ENCODE data around the gene KDSR. TPM values are rescaled to one million over a fixed set of nuclear protein-coding genes. Genes with fewer than 3 reads are reported as not detected.
A peak's percentile ranks its signal among the peaks of the same experiment; 100 is the strongest.

KDSR gene
- total RNA-seq, 1 donor from 2014 or later: 83.5 TPM

- Mint-ChIP-seq H3K4me1 (ENCODE audit: low read depth) (no peaks in the 10 kb centered on the region), H3K9me3 (no peaks in the 10 kb centered on the region), H3K36me3 (ENCODE audit: low read depth) (peaks cover 36% of the 10 kb centered on the region), H3K27me3 (ENCODE audit: insufficient read depth) (no peaks in the 10 kb centered on the region), H3K4me3 (no peak overlapping the region), H3K27ac (no peak overlapping the region)
- DNase-seq (ENCODE audit: low spot score): no peak
- intact Hi-C loops (cut with micrococcal nuclease): no loop called here
Measured at GRCh38 chr18:63356272-63356896, 10.6 kb downstream of the KDSR start.

DNA sequence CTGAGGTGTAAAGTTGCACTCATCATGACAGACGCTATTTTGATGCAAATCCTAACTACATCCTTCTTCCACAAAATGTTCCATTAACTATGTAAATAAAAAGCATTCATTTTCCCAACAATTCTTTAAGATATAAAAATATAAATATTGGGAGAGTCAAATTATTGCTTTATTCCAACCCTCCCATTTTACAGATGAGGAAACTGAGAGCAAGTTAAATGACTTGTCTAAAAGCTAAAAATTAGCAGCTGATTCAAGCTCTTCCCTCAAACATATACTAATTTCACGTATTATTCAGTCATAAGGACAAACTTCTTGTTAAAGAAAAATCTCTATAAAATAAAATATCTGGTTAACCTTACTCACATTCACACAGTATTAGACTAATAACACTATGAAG, 16.8 kb downstream of the KDSR start:
- Mint-ChIP-seq H3K27me3 (ENCODE audit: insufficient read depth) (no peaks in the 10 kb centered on the region), H3K27ac (no peak overlapping the region), H3K4me3 (no peak overlapping the region), H3K9me3 (no peaks in the 10 kb centered on the region), H3K36me3 (ENCODE audit: low read depth) (peaks cover 51% of the 10 kb centered on the region), H3K4me1 (ENCODE audit: low read depth) (no peaks in the 10 kb centered on the region)
- intact Hi-C loops (cut with micrococcal nuclease): no loop called here
- no peak for DNase-seq (ENCODE audit: low spot score)

GRCh38 chr18:63348508-63349136, 18.4 kb downstream of the KDSR start:
- no peaks in the 10 kb centered on the region for H3K27me3 Mint-ChIP-seq (ENCODE audit: insufficient read depth)
- intact Hi-C loops (cut with micrococcal nuclease): no loop called here
- no peaks in the 10 kb centered on the region for H3K4me1 Mint-ChIP-seq (ENCODE audit: low read depth)
- peaks cover 50% of the 10 kb centered on the region for H3K36me3 Mint-ChIP-seq (ENCODE audit: low read depth)
- no peak for DNase-seq (ENCODE audit: low spot score)
- no peak overlapping the region for H3K27ac Mint-ChIP-seq
- no peak overlapping the region for H3K4me3 Mint-ChIP-seq
- no peaks in the 10 kb centered on the region for H3K9me3 Mint-ChIP-seq

GRCh38 chr18:63346480-63347183, 20.4 kb downstream of the KDSR start:
- intact Hi-C loops (cut with micrococcal nuclease): no loop called here
- Mint-ChIP-seq H3K36me3 (ENCODE audit: low read depth) (peaks cover 52% of the 10 kb centered on the region), H3K4me1 (ENCODE audit: low read depth) (no peaks in the 10 kb centered on the region), H3K4me3 (no peak overlapping the region), H3K9me3 (no peaks in the 10 kb centered on the region), H3K27ac (no peak overlapping the region), H3K27me3 (ENCODE audit: insufficient read depth) (no peaks in the 10 kb centered on the region)
- no peak for DNase-seq (ENCODE audit: low spot score)

DNA sequence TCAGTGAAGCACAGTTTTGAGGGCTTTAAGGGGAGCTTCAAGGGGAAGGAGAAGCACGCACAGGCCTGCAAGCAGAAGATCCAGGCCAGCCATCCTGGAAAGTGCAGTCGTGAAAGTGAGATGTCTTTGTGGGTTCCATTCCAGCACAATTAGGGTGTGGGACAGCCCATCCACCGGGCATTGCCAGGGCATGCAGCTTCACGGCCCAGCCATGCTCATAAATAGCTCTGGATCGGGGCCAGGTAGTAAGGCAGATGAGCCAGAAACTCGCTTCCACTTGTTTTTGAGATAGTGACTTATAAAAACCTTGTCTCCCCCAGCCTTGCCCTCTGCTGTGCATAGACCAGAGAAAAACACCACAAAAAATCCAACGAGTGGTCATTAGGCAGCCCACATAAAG, 21.0 kb downstream of the KDSR start:
- Mint-ChIP-seq H3K27ac (no peak overlapping the region), H3K36me3 (ENCODE audit: low read depth) (peaks cover 53% of the 10 kb centered on the region), H3K27me3 (ENCODE audit: insufficient read depth) (no peaks in the 10 kb centered on the region), H3K9me3 (no peaks in the 10 kb centered on the region), H3K4me3 (no peak overlapping the region), H3K4me1 (ENCODE audit: low read depth) (peaks cover under 1% of the 10 kb centered on the region)
- intact Hi-C loops (cut with micrococcal nuclease): no loop called here
- no peak for DNase-seq (ENCODE audit: low spot score)

GRCh38 chr18:63344918-63345317, 22.1 kb downstream of the KDSR start:
- H3K9me3 Mint-ChIP-seq: no peaks in the 10 kb centered on the region
- intact Hi-C loops (cut with micrococcal nuclease): no loop called here
- peaks cover 52% of the 10 kb centered on the region for H3K36me3 Mint-ChIP-seq (ENCODE audit: low read depth)
- no peaks in the 10 kb centered on the region for H3K27me3 Mint-ChIP-seq (ENCODE audit: insufficient read depth)
- no peak overlapping the region for H3K27ac Mint-ChIP-seq
- peaks cover 9% of the 10 kb centered on the region for H3K4me1 Mint-ChIP-seq (ENCODE audit: low read depth)
- H3K4me3 Mint-ChIP-seq: no peak overlapping the region
- DNase-seq (ENCODE audit: low spot score): no peak

DNA sequence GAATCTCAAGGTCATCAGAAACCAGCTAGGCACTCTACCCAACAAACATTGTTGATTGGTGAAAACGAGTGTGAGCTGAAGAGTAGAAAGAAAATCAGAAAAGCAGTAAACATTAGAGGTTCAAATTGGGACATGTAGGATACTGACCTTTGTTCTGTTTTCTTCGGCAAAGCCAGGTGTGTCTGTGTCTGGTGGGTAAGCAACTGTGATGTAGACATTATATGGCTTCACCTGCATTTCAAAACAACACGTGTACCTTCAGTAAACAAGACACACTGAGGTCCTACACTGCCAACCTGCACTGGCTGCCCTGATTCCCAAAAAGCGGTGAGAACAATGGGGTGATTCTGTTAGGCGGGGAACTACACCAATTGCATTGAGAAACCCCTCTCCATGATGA, 22.7 kb downstream of the KDSR start:
- intact Hi-C loops (cut with micrococcal nuclease): no loop called here
- peaks cover 12% of the 10 kb centered on the region for H3K4me1 Mint-ChIP-seq (ENCODE audit: low read depth)
- no peak overlapping the region for H3K27ac Mint-ChIP-seq
- peaks cover 49% of the 10 kb centered on the region for H3K36me3 Mint-ChIP-seq (ENCODE audit: low read depth)
- no peaks in the 10 kb centered on the region for H3K27me3 Mint-ChIP-seq (ENCODE audit: insufficient read depth)
- DNase-seq (ENCODE audit: low spot score): no peak
- H3K4me3 Mint-ChIP-seq: no peak overlapping the region
- no peaks in the 10 kb centered on the region for H3K9me3 Mint-ChIP-seq

GRCh38 chr18:63342206-63342605, 24.8 kb downstream of the KDSR start:
- Mint-ChIP-seq H3K9me3 (no peaks in the 10 kb centered on the region), H3K36me3 (ENCODE audit: low read depth) (peaks cover 47% of the 10 kb centered on the region), H3K27me3 (ENCODE audit: insufficient read depth) (no peaks in the 10 kb centered on the region), H3K4me1 (ENCODE audit: low read depth) (peaks cover 12% of the 10 kb centered on the region), H3K4me3 (no peak overlapping the region), H3K27ac (no peak overlapping the region)
- intact Hi-C loops (cut with micrococcal nuclease): loop anchor here (1.0 kb wide), 1 partner anchor 97 kb away; no protein-coding TSS in a partner anchor
- no peak for DNase-seq (ENCODE audit: low spot score)

DNA sequence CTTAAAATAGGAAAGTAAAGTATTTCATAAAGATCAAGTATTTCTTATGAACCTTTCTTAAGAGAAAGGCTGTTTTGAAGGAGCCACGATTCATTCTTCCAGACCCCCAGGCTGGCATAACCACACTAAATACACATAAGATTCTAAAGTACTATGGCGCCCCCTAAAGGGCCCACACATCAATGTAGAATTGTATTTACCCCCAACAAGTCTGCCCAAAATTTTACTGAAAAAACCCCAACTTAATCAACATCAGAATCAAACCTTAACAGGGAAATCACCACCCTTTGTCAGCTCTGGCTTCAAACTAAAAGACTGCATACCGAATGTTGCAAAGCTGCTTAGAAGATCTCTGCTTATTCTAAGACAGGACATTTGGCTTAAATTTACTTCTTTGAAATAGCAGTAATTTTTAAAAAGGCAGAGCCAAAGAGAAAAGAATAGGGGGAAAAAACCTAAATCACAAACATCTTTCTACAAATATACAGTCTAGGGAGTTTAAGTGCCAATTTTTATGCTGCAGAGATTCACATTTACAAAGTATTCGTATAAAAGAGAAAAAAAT, 27.0 kb downstream of the KDSR start:
- Mint-ChIP-seq H3K4me3 (no peak overlapping the region), H3K4me1 (ENCODE audit: low read depth) (peaks cover 19% of the 10 kb centered on the region), H3K27ac (no peak overlapping the region), H3K27me3 (ENCODE audit: insufficient read depth) (no peaks in the 10 kb centered on the region), H3K36me3 (ENCODE audit: low read depth) (peaks cover 48% of the 10 kb centered on the region), H3K9me3 (no peaks in the 10 kb centered on the region)
- intact Hi-C loops (cut with micrococcal nuclease): loop anchor here (1.0 kb wide), 1 partner anchor 324 kb away; no protein-coding TSS in a partner anchor
- peak; percentile 19 for DNase-seq (ENCODE audit: low spot score)

DNA sequence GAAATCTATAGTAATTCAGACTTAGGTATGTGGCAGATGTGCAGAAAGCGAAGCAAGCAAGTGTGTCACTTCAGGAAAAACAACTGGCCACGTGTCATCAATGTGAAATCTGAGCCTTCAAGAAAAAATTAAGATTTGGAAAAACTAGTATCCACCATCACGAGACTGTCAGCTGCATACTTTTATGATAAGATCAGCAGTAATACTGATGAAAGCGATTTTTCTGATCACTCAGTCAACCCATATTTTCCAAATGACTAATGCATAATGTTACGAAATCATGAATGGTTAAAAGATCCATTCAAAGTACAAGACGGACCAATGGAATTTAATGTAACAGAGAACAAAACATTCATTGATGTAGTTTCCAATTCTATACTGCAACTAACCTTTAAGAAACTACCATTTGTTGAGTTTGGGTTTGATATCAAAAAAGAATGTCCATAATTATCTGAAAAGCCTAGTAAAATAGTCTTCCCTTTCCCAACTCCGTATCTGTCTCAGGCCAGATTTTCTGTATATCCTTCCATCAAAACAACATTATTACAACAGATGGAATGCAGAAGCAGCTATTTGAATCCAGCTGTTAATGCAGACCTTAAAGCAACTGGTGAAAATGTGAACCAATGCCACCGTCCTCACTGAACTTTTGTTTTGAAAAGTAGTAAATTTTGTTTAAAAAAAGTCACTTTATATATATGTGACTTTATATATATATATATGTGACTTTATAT, 30.5 kb downstream of the KDSR start:
- DNase-seq (ENCODE audit: low spot score): no peak
- intact Hi-C loops (cut with micrococcal nuclease): no loop called here
- Mint-ChIP-seq H3K4me1 (ENCODE audit: low read depth) (peaks cover 19% of the 10 kb centered on the region), H3K36me3 (ENCODE audit: low read depth) (peaks cover 55% of the 10 kb centered on the region), H3K27me3 (ENCODE audit: insufficient read depth) (no peaks in the 10 kb centered on the region), H3K4me3 (no peak overlapping the region), H3K9me3 (no peaks in the 10 kb centered on the region), H3K27ac (no peak overlapping the region)

DNA sequence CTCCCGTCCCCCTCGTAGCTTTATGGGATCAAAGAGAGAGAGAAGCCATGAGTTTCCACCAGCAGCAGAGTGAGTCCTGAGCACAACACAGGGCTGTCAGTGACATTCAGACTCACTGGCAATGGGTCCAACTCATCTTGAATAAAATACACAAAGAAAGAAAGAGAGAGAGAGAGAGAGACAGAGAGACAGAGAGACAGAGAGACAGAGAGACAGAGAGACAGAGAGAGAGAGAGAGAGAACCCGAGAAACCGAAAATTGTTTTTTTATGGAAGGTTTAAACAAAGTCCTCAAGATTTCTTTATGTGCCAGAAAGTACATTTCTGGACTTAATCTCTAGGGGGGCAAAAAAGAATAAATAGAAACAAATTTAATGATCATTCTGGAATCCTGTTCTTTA, 35.9 kb downstream of the KDSR start:
- Mint-ChIP-seq H3K9me3 (no peaks in the 10 kb centered on the region), H3K27me3 (ENCODE audit: insufficient read depth) (no peaks in the 10 kb centered on the region), H3K4me3 (no peak overlapping the region), H3K36me3 (ENCODE audit: low read depth) (peaks cover 35% of the 10 kb centered on the region), H3K27ac (no peak overlapping the region), H3K4me1 (ENCODE audit: low read depth) (no peaks in the 10 kb centered on the region)
- DNase-seq (ENCODE audit: low spot score): no peak
- intact Hi-C loops (cut with micrococcal nuclease): no loop called here

DNA sequence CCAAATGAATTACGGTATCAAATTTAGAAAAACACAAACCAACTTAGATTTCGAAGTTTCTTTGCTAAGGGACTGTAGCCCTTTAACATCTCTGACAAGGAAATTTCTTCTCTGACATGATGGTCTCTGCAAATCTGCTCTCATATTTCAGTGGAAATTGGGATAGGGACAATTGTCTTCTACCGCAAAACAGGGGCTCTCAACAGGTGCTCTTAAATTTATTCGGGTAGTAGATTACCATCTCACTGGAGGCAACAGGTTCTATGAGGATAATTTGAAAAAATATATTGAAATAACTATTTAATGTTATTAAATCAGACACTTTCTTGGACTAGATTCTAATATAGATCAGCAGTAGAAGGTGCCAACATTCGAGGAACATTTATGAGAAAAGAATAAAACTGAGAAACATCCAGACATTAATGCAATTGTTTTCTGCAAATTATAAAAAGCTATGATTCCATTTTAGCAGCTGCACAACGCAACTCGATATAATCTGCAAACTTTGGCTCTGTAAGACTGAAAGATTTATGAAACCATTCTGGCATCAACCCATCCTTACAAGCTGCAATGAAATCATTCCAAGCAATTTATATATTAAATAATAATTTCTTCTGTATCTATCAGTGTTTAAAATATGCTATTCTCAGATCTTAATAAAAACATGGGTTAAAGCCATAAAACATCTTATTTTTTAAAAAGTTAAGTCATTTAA, 37.4 kb downstream of the KDSR start:
- H3K9me3 Mint-ChIP-seq: no peaks in the 10 kb centered on the region
- no peak overlapping the region for H3K4me3 Mint-ChIP-seq
- intact Hi-C loops (cut with micrococcal nuclease): no loop called here
- H3K27me3 Mint-ChIP-seq (ENCODE audit: insufficient read depth): no peaks in the 10 kb centered on the region
- no peak for DNase-seq (ENCODE audit: low spot score)
- peaks cover 24% of the 10 kb centered on the region for H3K36me3 Mint-ChIP-seq (ENCODE audit: low read depth)
- no peaks in the 10 kb centered on the region for H3K4me1 Mint-ChIP-seq (ENCODE audit: low read depth)
- no peak overlapping the region for H3K27ac Mint-ChIP-seq
